Sigmoid colon (tissue), 4 donors: ENCODE results near the gene HERPUD1.

Source experiments
- CTCF ChIP-seq, 4 experiments: fragments of 450-650 bp in 3 of 4; fragments of 200-600 bp in 1 of 4; IDR thresholded peaks; one replicate each; pipeline ENCODE4 v1.5.1; 2016 to 2019; ENCODE audit warnings: antibody characterized with exemption in 4 of 4, mild to moderate bottlenecking in 3 of 4, moderate library complexity in 2 of 4
- EP300 ChIP-seq, 4 donors: sonication (generic); formaldehyde crosslinking; IDR thresholded peaks; one replicate each; pipeline ENCODE4 v1.6.1; 2017; ENCODE audit warnings: antibody characterized with exemption in 4 of 4
- POLR2A ChIP-seq, 2 donors: fragments of 450-650 bp; IDR thresholded peaks; one replicate each; pipeline ENCODE4 v1.6.1; 2016; ENCODE audit warnings: antibody characterized with exemption in 2 of 2, mild to moderate bottlenecking in 2 of 2, moderate library complexity in 2 of 2
- POLR2AphosphoS5 ChIP-seq, 4 donors: sonication (generic); formaldehyde crosslinking; IDR thresholded peaks; one replicate each; pipeline ENCODE4 v1.6.1; 2017; ENCODE audit warnings: antibody characterized with exemption in 4 of 4

GRCh38 chr16:56972403-56973293, 40.7 kb downstream of the HERPUD1 start:
- TF ChIP-seq CTCF (IDR thresholded peaks at IDR 0.05) (no peak), EP300 (IDR thresholded peaks at IDR 0.05) (no peak), POLR2AphosphoS5 (IDR thresholded peaks at IDR 0.05) (no peak), POLR2A (IDR thresholded peaks at IDR 0.05) (no peak)
